Caco-2 (cell line): ENCODE results near the gene CLINT1. TPM values are rescaled to one million over a fixed set of nuclear protein-coding genes. Genes with fewer than 3 reads are reported as not detected.

Source experiments
- BruUV-seq: library from RNA; stranded (reverse); fragments of 400-500 nt; replicated peaks from 2 replicates; lab custom pipeline; 2021; lab: Mats Ljungman, UMichigan
- CTCF ChIA-PET: fragments of 300-600 bp; sonication (Branson Sonifier 250); formaldehyde crosslinking; loops from one replicate; lab custom pipeline; 2022; ENCODE audit warnings: antibody characterized with exemption; lab: Charles Lee
- POLR2A ChIA-PET: fragments of 300-600 bp; sonication (Branson Sonifier 250); formaldehyde crosslinking; loops from one replicate; lab custom pipeline; 2022; ENCODE audit warnings: antibody characterized with exemption; lab: Charles Lee
- DNase-seq, 2 experiments: peaks; one replicate each; pipeline versions ENCODE4 v3.0.0 to v3.0.0-alpha.2; 2020 to 2022
- H3K27me3 ChIP-seq: replicated peaks from 2 replicates; pipeline ENCODE4 v1.6.0; 2011; ENCODE audit warnings: low read length; ENCODE audit not compliant: control insufficient read depth, insufficient read depth
- H3K36me3 ChIP-seq: 2 replicates; pipeline ENCODE4 v1.5.1; 2011; ENCODE audit warnings: low read length; ENCODE audit not compliant: control insufficient read depth, insufficient read depth
- H3K4me1 ChIP-seq: fragments of 250-450 bp; sonication (Bioruptor Pico); 2 replicates; pipeline ENCODE4 v1.5.1; 2020; ENCODE audit warnings: mild to moderate bottlenecking
- H3K4me3 ChIP-seq: 2 replicates; pipeline ENCODE4 v1.5.1; 2011; ENCODE audit warnings: low read depth, mild to moderate bottlenecking, control low read depth, low read length
- H3K9me3 ChIP-seq: fragments of 250-450 bp; sonication (Bioruptor Pico); 2 replicates; pipeline ENCODE4 v1.5.1; 2020; ENCODE audit warnings: mild to moderate bottlenecking, moderate library complexity
- H3K27ac Mint-ChIP-seq: one replicate; pipeline ENCODE4 v1.8.0; 2022; ENCODE audit warnings: mixed read lengths; ENCODE audit not compliant: unreplicated experiment
- H3K27me3 Mint-ChIP-seq: one replicate; pipeline ENCODE4 v1.8.0; 2022; ENCODE audit warnings: mixed read lengths; ENCODE audit not compliant: insufficient read depth, unreplicated experiment
- H3K36me3 Mint-ChIP-seq: one replicate; pipeline ENCODE4 v1.8.0; 2022; ENCODE audit warnings: mild to moderate bottlenecking, mixed read lengths; ENCODE audit not compliant: insufficient read depth, unreplicated experiment
- H3K4me1 Mint-ChIP-seq: one replicate; pipeline ENCODE4 v1.8.0; 2022; ENCODE audit warnings: low read depth, mixed read lengths; ENCODE audit not compliant: unreplicated experiment
- H3K4me3 Mint-ChIP-seq: one replicate; pipeline ENCODE4 v1.8.0; 2022; ENCODE audit warnings: mild to moderate bottlenecking, moderate library complexity, mixed read lengths; ENCODE audit not compliant: unreplicated experiment
- H3K9me3 Mint-ChIP-seq: one replicate; pipeline ENCODE4 v1.8.0; 2022; ENCODE audit warnings: mixed read lengths; ENCODE audit not compliant: unreplicated experiment
- CTCF ChIP-seq, 2 experiments: fragments of 200-600 bp in 1 of 2; IDR thresholded peaks; 1 replicate in 1 of 2; 2 replicates in 1 of 2; pipeline versions ENCODE4 v1.5.1 to v1.8.0; 2011 to 2022; ENCODE audit warnings: antibody characterized with exemption in 1 of 2, control low read depth in 1 of 2, inconsistent platforms in 1 of 2, low read depth in 1 of 2, low read length in 1 of 2, mild to moderate bottlenecking in 1 of 2, moderate library complexity in 1 of 2; ENCODE audit not compliant: insufficient read depth in 1 of 2, severe bottlenecking in 1 of 2, unreplicated experiment in 1 of 2
- intact Hi-C: fragments of 100-400 bp; cut with micrococcal nuclease; formaldehyde crosslinking; loops from one replicate; pipeline ENCODE4 v1.10.0; 2022; ENCODE audit not compliant: unreplicated experiment
- total RNA-seq: library from RNA; stranded (reverse); gene quantifications from 2 replicates; pipeline ENCODE4 v1.2.3, GENCODE V29; 2022

Gene CLINT1
- total RNA-seq, 1 experiment from 2014 or later: 88.7 TPM

- ChIA-PET CTCF (no interaction called here), POLR2A (no interaction called here)
- Mint-ChIP-seq H3K4me1 (no peaks in the 10 kb centered on the region), H3K27me3 (no peaks in the 10 kb centered on the region), H3K9me3 (no peaks in the 10 kb centered on the region), H3K4me3 (no peak overlapping the region), H3K27ac (no peak overlapping the region), H3K36me3 (peaks cover 58% of the 10 kb centered on the region)
- BruUV-seq: no TSS peak
- Histone ChIP-seq H3K36me3 (no peaks in the 10 kb centered on the region; the same call in 1 of the 2 replicates), H3K4me1 (peaks cover 6% of the 10 kb centered on the region; the same call in 1 of the 2 replicates), H3K9me3 (no peaks in the 10 kb centered on the region), H3K4me3 (no peak overlapping the region), H3K27me3 (no peaks in the 10 kb centered on the region)
- no peak for TF ChIP-seq CTCF (IDR thresholded peaks at IDR 0.05; ENCODE audit: insufficient read depth in 1 of 2, low read depth in 1 of 2, low read length in 1 of 2, severe bottlenecking in 1 of 2, unreplicated experiment in 1 of 2)
- intact Hi-C loops: no loop called here
- no peak for DNase-seq
These were observed 56.2 kb downstream of the CLINT1 start for GRCh38 chr5:157802736-157803135.

- no peak overlapping the region for H3K4me3 ChIP-seq
- Mint-ChIP-seq H3K4me3 (no peak overlapping the region), H3K4me1 (no peaks in the 10 kb centered on the region), H3K36me3 (peaks cover 58% of the 10 kb centered on the region), H3K9me3 (no peaks in the 10 kb centered on the region), H3K27me3 (no peaks in the 10 kb centered on the region), H3K27ac (no peak overlapping the region)
- CTCF ChIA-PET: no interaction called here
- no peak for TF ChIP-seq CTCF (IDR thresholded peaks at IDR 0.05; ENCODE audit: insufficient read depth in 1 of 2, low read depth in 1 of 2, low read length in 1 of 2, severe bottlenecking in 1 of 2, unreplicated experiment in 1 of 2)
- H3K27me3 ChIP-seq: no peaks in the 10 kb centered on the region
- BruUV-seq: no TSS peak
- peaks cover 6% of the 10 kb centered on the region; the same call in 1 of the 2 replicates for H3K4me1 ChIP-seq
- POLR2A ChIA-PET: no interaction called here
- no peaks in the 10 kb centered on the region; the same call in 1 of the 2 replicates for H3K36me3 ChIP-seq
- no peaks in the 10 kb centered on the region for H3K9me3 ChIP-seq
- no peak for DNase-seq
- intact Hi-C loops: no loop called here
These were observed 58.8 kb downstream of the CLINT1 start for GRCh38 chr5:157800137-157800536.

GRCh38 chr5:157799578-157799977 lies 59.4 kb downstream of the CLINT1 start:
- CTCF ChIA-PET: no interaction called here

More at GRCh38 chr5:157799578-157799977, 59.4 kb downstream of the CLINT1 start:
- POLR2A ChIA-PET: no interaction called here
- Mint-ChIP-seq H3K36me3 (peaks cover 53% of the 10 kb centered on the region), H3K4me1 (no peaks in the 10 kb centered on the region), H3K27ac (no peak overlapping the region), H3K9me3 (no peaks in the 10 kb centered on the region), H3K4me3 (no peak overlapping the region), H3K27me3 (no peaks in the 10 kb centered on the region)
- Histone ChIP-seq H3K27me3 (no peaks in the 10 kb centered on the region), H3K36me3 (no peaks in the 10 kb centered on the region; the same call in 1 of the 2 replicates), H3K4me1 (peaks cover 6% of the 10 kb centered on the region; the same call in 1 of the 2 replicates), H3K9me3 (no peaks in the 10 kb centered on the region), H3K4me3 (no peak overlapping the region)
- no peak for TF ChIP-seq CTCF (IDR thresholded peaks at IDR 0.05; ENCODE audit: insufficient read depth in 1 of 2, low read depth in 1 of 2, low read length in 1 of 2, severe bottlenecking in 1 of 2, unreplicated experiment in 1 of 2)
- no TSS peak for BruUV-seq
- DNase-seq: no peak
- intact Hi-C loops: no loop called here
